ENCODE measurements around the gene ST8SIA5. TPM values are rescaled to one million over a fixed set of nuclear protein-coding genes. Genes with fewer than 3 reads are reported as not detected.

The ST8SIA5 gene
- total and polyA plus RNA-seq, 2 donors (not counting 3 experiments of a cell fraction or from before 2014, with no cell fraction given): 0.25 to 0.62 TPM

- Histone ChIP-seq H3K36me3 (ENCODE audit: control insufficient read depth in 2 of 2, extremely low read depth in 1 of 2, insufficient read depth in 2 of 2, low read length in 2 of 2) (no peaks in the 10 kb centered on the region), H3K9me3 (replicated peaks; ENCODE audit: control insufficient read depth, insufficient read depth, low read length) (no peaks in the 10 kb centered on the region), H3K79me2 (ENCODE audit: control insufficient read depth, insufficient read depth, low read length) (no peaks in the 10 kb centered on the region), H3K9me1 (replicated peaks; ENCODE audit: control insufficient read depth, extremely low read depth, insufficient read depth, low read length) (no peaks in the 10 kb centered on the region), H3K27me3 (ENCODE audit: control insufficient read depth in 2 of 2, insufficient read depth in 2 of 2, low read length in 2 of 2) (no peaks in the 10 kb centered on the region), H3K4me3 (replicated peaks in 1 of 3; ENCODE audit: insufficient read depth in 1 of 3, low read depth in 1 of 3, low read length in 3 of 3) (no peak overlapping the region), H3K9ac (replicated peaks; ENCODE audit: extremely low read depth, insufficient read depth, low read length) (no peak overlapping the region), H3K4me1 (ENCODE audit: control insufficient read depth, extremely low read depth, insufficient read depth, low read length) (peaks cover 7% of the 10 kb centered on the region), H4K20me1 (replicated peaks; ENCODE audit: control insufficient read depth, extremely low read depth, insufficient read depth, low read length) (no peaks in the 10 kb centered on the region), H3K27ac (ENCODE audit: insufficient read depth, low read depth, low read length) (no peak overlapping the region), H3K4me2 (ENCODE audit: insufficient read depth, low read length) (no peak overlapping the region), H2AFZ (ENCODE audit: low read depth, low read length) (no peak overlapping the region)
- no TSS peak for BruUV-seq (replicated peaks)
- dilution Hi-C loops (cut with MboI; ENCODE audit: extremely low pct_ligation_motif_present, low sequenced_read_pairs): no loop called here
- POLR2A ChIA-PET: no interaction called here
- CTCF ChIA-PET: interaction anchor here (0.9 kb wide), 1 partner anchor 33 kb away, joined by 3 read pairs; no protein-coding TSS in a partner anchor
- no peak for TF ChIP-seq POLR2A (IDR thresholded peaks at IDR 0.05; ENCODE audit: low read depth, low read length)
- no peak for TF ChIP-seq JUN (IDR thresholded peaks at IDR 0.05; ENCODE audit: borderline replicate concordance, insufficient read depth, insufficient read length, low read depth)
- no peak for TF ChIP-seq POLR2AphosphoS5 (IDR thresholded peaks at IDR 0.05; ENCODE audit: insufficient read depth, low read depth, low read length)
- no peak for TF ChIP-seq GATA2 (IDR thresholded peaks at IDR 0.05; ENCODE audit: insufficient read depth, insufficient read length, low read depth, low read length)
- no peak for TF ChIP-seq EZH2 (IDR thresholded peaks at IDR 0.05; ENCODE audit: borderline replicate concordance, low read depth, low read length, severe bottlenecking)
- no peak for TF ChIP-seq MAX (IDR thresholded peaks at IDR 0.05; ENCODE audit: insufficient read depth, insufficient read length)
- no peak for TF ChIP-seq CTCF (IDR thresholded peaks at IDR 0.05; ENCODE audit: extremely low read depth in 1 of 2, insufficient read depth in 1 of 2, low read depth in 1 of 2, low read length in 2 of 2)
- TF ChIP-seq MYC (IDR thresholded peaks at IDR 0.05; ENCODE audit: low read depth, low read length): no peak
- no peak for TF ChIP-seq FOS (IDR thresholded peaks at IDR 0.05; ENCODE audit: borderline replicate concordance, insufficient read depth, low read length)
- FAIRE-seq (no peak), DNase-seq (ENCODE audit: low read depth, low spot score) (no peak)
- intact Hi-C loops (cut with micrococcal nuclease): no loop called here
Observed at GRCh38 chr18:46625069-46625468, 131.8 kb downstream of the ST8SIA5 start.

Measured in endothelial cell of umbilical vein (primary cell).